GM19372 (cell line): ENCODE measurements around the gene SCLT1.

Source experiments
- ATAC-seq: cut with Tn5 transposase; IDR thresholded peaks from one replicate; pipeline ENCODE4 v1.9.1; 2021; ENCODE audit warnings: mild to moderate bottlenecking, low read depth, moderate library complexity; ENCODE audit not compliant: unreplicated experiment

Gene SCLT1

DNA sequence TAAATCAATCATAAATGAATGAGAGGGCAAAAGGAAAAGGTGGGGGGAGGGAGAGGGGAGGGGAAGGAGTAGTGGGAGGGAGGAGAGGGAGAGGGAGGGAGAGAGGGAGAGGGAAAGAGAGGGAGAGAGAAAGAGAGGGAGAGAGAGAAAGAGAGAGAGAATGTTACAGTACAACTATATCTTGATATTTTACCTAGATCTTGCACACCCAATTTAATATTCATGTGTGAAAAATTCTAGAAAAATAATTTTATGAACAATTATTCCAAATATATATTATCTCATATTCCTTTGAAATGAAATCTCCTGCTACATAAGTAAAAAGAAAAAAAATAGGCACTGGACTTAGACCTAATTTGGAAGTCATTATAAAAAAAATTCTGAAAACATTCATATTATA, 120.0 kb downstream of the SCLT1 start:
- no peak for ATAC-seq

DNA sequence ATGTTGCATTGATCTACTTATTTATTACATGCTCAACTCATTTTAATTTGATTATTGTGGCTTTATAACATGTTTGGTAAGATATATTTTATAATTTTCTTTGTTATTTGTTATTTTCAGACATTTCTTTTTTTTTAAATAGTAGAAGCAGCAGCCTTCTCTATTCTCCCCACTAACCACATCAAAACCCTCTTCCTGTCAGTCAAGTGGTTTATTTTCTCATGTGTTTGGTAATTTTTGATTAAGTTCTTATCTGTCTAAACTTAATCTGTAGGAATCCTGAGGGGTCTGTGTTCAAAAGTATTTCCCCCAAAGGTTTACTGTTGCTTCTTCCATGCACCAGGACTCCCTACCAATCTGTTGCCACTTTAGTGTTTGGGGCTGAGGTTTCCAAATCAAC, 131.9 kb downstream of the SCLT1 start:
- ATAC-seq, result no peak

DNA sequence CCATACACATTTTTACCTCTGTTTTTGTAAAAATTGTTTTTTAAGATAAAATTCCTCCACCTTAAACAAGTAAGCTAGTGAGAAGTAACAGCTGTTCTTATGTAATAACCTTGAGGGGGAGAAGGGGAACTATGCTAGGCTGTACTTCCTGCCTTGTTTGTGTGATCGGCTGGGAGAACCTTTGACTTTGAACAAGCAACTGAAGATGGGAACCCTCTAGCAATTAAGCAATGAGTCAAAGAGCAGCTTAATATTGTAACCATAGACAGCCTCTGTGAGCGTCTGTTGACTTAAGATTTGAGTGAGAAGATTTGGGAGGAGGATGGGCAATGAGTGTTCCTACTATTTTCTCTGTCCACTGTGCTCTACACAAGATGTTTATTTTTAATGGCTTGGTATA, 135.1 kb downstream of the SCLT1 start:
- no peak for ATAC-seq

- no peak for ATAC-seq
These were observed 135.9 kb downstream of the SCLT1 start for GRCh38 chr4:128957459-128957858.

- no peak for ATAC-seq
These were observed 137.6 kb downstream of the SCLT1 start for GRCh38 chr4:128955751-128956150.

- ATAC-seq, result no peak
These were observed 138.4 kb downstream of the SCLT1 start for GRCh38 chr4:128954941-128955340.

DNA sequence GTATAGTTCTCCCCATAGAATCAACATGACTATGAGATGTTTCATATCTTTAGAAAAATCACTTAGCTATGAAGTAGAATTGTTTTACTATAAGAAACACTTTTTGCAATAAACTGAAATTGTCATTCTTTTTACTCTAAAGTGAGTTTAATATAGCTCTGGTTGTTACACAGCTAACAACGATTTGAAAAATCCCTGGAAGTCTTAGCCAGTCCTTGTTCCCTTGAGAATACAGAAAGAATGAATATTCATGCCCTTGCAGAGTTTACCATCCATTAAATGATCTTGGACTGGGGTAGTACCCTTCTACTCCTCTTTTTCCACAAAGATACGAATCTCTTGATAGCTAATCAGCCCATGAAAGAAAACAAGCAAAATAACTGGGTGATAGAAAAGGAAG, 142.0 kb downstream of the SCLT1 start:
- no peak for ATAC-seq

DNA sequence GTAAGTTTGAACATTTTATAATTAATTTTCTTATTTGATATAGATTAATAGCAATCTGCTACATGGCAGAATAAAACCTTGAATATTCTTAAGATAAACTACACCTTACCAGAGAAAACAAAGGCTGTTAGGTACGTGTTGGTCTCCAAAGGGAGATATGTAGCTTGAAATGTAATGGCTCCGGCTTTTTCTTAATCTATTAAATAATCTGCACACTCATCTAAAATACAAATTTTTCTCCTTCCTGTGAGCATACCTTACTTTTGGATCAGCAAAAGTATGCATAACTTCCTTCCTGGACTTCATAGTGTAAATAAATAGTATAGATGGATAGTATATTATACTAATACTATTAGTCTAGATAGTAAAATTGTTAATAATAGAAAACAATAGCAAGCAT, 142.5 kb downstream of the SCLT1 start:
- ATAC-seq, result no peak

- ATAC-seq, result no peak
These were observed 146.4 kb downstream of the SCLT1 start for GRCh38 chr4:128946916-128947315.

- ATAC-seq, result no peak
These were observed 150.7 kb downstream of the SCLT1 start for GRCh38 chr4:128942607-128943006.

- no peak for ATAC-seq
These were observed 152.4 kb downstream of the SCLT1 start for GRCh38 chr4:128940971-128941370.

- ATAC-seq, result no peak
These were observed 163.3 kb downstream of the SCLT1 start for GRCh38 chr4:128930051-128930450.

DNA sequence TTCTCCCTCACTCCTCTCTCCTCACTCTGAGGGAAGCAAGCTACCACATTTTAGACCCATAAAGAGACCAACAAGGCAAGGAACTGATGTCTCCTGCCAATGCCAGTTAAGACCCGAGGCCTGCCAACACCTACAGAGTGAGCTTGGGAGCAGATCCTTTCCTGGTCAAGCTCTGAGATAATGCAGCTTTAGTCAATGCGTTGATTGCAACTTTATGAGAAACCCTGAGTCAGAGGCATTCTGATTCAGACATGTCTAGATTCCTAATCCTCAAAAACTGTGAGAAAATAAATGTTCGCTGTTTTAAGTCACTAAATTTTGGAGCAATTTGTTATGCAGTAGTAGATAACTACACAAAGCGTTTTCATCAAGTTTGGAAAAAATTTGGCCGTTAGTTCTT, 168.4 kb downstream of the SCLT1 start:
- no peak for ATAC-seq

DNA sequence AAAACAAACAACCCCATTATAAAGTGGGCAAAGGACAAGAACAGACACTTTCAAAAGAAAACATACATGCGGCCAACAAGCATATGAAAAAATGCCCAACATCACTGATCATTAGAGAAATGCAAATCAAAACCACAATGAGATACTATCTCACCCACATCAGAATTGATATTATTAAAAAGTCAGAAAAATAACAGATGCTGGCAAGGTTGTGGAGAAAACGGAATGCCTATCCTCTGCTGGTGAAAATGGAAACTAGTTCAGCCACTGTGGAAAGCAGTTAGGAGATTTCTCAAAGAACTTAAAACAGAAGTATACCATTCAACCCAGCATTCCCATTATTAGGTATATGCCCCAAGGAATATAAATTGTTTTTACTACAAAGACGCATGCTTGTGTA, 171.4 kb downstream of the SCLT1 start:
- ATAC-seq, result no peak

DNA sequence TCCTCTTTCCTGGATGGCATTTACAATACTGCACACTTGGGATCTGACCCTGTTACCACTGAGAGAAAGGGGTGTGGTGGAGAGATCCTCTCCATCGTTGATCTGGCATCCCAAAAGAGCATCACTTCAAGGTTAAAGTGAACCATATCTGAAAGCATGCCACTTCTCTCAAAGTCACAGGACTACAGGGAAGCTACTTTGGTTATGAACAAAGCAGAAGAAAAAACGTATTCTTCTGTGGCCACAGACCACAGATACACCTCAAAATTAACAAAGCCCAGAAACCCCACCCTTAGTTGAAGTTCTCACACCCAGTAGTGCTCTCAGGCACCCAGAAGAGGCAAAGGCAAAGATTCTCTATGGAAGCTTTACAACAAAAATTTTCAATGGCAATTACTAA, 175.6 kb downstream of the SCLT1 start:
- peak; percentile 54 for ATAC-seq

DNA sequence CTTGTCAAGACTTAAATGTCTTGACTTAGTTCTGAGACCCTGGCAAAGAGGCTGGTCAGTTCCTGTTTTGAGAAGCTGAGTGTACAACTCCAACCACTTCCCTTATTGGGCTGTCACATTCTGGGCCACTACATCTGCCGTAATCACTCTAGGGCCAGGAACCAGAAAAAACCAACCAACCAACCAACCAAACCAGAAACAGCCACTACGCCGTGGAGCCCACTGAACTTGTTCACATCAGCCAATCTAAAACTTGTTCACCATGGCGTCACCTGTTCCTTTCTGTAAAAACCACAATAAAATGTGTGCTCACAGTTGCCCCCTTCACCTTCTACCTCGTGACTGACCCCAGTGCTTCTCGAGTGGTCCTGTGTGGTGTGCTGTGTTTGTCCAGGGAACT, 176.5 kb downstream of the SCLT1 start:
- peak; percentile 74 for ATAC-seq

GRCh38 chr4:128915544-128915943, 177.8 kb downstream of the SCLT1 start:
- ATAC-seq, result no peak

DNA sequence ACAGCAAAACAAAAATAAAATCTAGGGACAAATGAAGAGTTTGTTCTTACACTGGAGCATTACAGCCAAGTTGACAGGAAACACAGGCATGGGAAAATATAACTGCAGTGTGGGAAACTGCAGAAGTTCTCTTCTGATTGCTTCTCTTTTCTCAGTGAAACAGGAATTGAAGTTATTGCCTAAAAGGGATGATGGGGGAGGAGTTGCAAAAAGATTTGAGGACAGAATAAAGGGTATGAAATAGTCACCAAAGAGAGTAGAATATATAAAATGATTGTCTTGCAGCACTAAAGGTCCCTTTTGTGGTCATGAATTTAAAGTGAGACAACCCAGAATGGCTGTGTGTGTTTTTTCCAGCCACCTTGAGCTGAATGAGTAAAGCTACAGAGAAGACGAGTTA, 180.1 kb downstream of the SCLT1 start:
- peak; percentile 26 for ATAC-seq

DNA sequence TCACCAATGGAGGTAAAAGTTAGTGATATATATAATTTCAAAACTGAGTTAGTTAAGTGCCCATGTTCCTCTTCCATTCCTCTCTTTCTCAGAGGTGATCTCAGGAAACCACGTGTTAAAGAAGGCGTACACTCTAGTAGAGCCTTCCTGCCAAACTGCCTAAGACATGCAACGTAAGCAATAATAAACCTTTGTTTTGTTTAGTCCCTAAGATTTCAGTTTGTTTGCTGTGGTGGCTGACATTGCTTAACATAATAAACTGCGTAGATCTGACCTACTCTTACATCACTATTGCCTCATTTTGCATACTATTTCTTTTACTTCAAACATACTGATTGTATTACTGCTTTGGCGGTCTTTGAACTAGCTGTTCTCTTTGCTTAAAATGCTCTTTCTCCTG, 184.6 kb downstream of the SCLT1 start:
- ATAC-seq, result no peak

GRCh38 chr4:128907981-128908380, 185.4 kb downstream of the SCLT1 start:
- no peak for ATAC-seq

GRCh38 chr4:128906581-128906980, 186.8 kb downstream of the SCLT1 start:
- no peak for ATAC-seq

- ATAC-seq, result no peak
These were observed 188.5 kb downstream of the SCLT1 start for GRCh38 chr4:128904821-128905220.

DNA sequence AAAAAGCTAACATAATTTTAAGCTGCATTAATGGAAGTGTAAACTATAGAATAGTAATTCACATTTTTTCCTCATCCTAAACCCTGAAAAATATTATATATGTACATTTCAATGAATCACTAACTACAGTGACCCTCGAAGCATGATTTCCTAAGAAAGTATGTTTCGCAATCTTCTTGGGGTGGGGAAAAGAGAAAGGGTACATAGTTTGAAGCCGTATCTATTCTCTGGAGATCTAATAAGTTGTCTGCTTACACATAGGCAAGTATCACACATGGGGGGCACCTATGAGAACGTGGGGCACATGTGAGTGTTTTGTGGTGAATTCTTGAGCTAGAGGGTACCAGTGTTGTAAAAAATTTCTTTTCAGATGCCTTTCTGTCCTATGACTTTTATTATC, 212.7 kb downstream of the SCLT1 start:
- ATAC-seq, result no peak

GRCh38 chr4:128879971-128880370, 213.4 kb downstream of the SCLT1 start:
- ATAC-seq, result no peak
